ENCODE results near the gene MDK. TPM values are rescaled to one million over a fixed set of nuclear protein-coding genes. Genes with fewer than 3 reads are reported as not detected.

The MDK gene
- total and polyA plus RNA-seq, 8 donors, result 5.5 to 151 (median 25.8) TPM

- peak overlapping the region in 3 of 4 donors; percentile 5 to 23 (median 11) for H3K4me3 ChIP-seq
- H3K36me3 ChIP-seq, result no peaks in the 10 kb centered on the region
- peak overlapping the region in 4 of 5 donors; percentile 49 to 62 (median 52) for H3K27ac ChIP-seq
- peaks cover 0 to 6% (median 5%) of the 10 kb centered on the region in 3 donors for H3K27me3 ChIP-seq
- H3K9me3 ChIP-seq, result no peaks in the 10 kb centered on the region
- intact Hi-C loops (cut with DNase I; ENCODE audit: low total_unique reads), result no loop called here
- no peak for DNase-seq
- WGBS, 5 donors, result 26 to 40% (median 31%) methylated on average over 15 to 16 of the region's 16 CpGs
- peaks cover 13 to 42% (median 25%) of the 10 kb centered on the region in 4 donors for H3K4me1 ChIP-seq
- TF ChIP-seq POLR2A (IDR thresholded peaks at IDR 0.05), result no peak
- no peak for TF ChIP-seq POLR2AphosphoS5 (IDR thresholded peaks at IDR 0.05)
Observed at GRCh38 chr11:46338988-46339666, 42.3 kb upstream of the MDK start.

- WGBS, 5 donors, result 68 to 83% (median 73%) methylated on average over 2 of the region's 2 CpGs
- H3K27ac ChIP-seq, result peak overlapping the region in 2 of 5 donors; percentile 50 to 62
Observed at GRCh38 chr11:46339816-46340215, 41.7 kb upstream of the MDK start.

DNA sequence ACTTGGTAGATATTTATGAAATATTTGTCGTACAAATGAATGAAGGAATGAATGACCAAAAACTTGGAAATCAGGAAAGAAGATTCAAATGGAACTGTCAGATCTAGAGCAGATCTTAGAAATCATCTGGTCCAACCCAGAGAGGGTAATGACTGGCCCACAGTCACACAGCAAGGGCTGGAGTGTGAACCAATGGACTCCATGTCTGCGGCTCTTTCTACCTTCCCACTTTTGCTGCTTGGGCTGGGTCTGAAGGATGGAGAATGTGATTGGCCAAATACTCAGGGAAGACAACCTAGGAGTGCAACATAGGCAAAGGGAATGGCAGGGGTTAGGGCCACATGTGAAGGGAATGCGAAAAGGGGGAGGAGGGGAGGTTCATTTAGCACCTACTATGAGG lies 40.0 kb upstream of the MDK start:
- Histone ChIP-seq H3K36me3 (no peaks in the 10 kb centered on the region), H3K9me3 (no peaks in the 10 kb centered on the region), H3K27me3 (no peaks in the 10 kb centered on the region), H3K27ac (peak overlapping the region in 2 of 5 donors; percentile 25 to 41), H3K4me3 (no peak overlapping the region), H3K4me1 (peaks cover 13 to 49% (median 28%) of the 10 kb centered on the region in 4 donors)
- no peak for DNase-seq
- 89 to 99% (median 93%) methylated on average over 3 of the region's 3 CpGs for WGBS, 5 donors
- TF ChIP-seq EP300 (IDR thresholded peaks at IDR 0.05) (no peak), POLR2AphosphoS5 (IDR thresholded peaks at IDR 0.05) (no peak), CTCF (IDR thresholded peaks at IDR 0.05) (no peak), POLR2A (IDR thresholded peaks at IDR 0.05) (no peak)
- intact Hi-C loops (cut with DNase I; ENCODE audit: low total_unique reads), result no loop called here

More at GRCh38 chr11:46339816-46340215, 41.7 kb upstream of the MDK start:
- TF ChIP-seq CTCF (IDR thresholded peaks at IDR 0.05) (no peak), EP300 (IDR thresholded peaks at IDR 0.05) (no peak), POLR2AphosphoS5 (IDR thresholded peaks at IDR 0.05) (no peak), POLR2A (IDR thresholded peaks at IDR 0.05) (no peak)
- DNase-seq, result no peak
- Histone ChIP-seq H3K9me3 (no peaks in the 10 kb centered on the region), H3K4me1 (peaks cover 13 to 42% (median 25%) of the 10 kb centered on the region in 4 donors), H3K27me3 (no peaks in the 10 kb centered on the region), H3K36me3 (no peaks in the 10 kb centered on the region), H3K4me3 (no peak overlapping the region)
- intact Hi-C loops (cut with DNase I; ENCODE audit: low total_unique reads), result no loop called here

GRCh38 chr11:46342239-46342638 lies 39.2 kb upstream of the MDK start:
- 32 to 54% (median 42%) methylated on average over 4 to 5 of the region's 5 CpGs for WGBS, 5 donors

More at GRCh38 chr11:46342239-46342638, 39.2 kb upstream of the MDK start:
- no peak overlapping the region for H3K4me3 ChIP-seq
- DNase-seq, result peak in 1 of 2 donors; percentile 83
- no peaks in the 10 kb centered on the region for H3K9me3 ChIP-seq
- H3K36me3 ChIP-seq, result no peaks in the 10 kb centered on the region
- intact Hi-C loops (cut with DNase I; ENCODE audit: low total_unique reads), result no loop called here
- H3K27ac ChIP-seq, result peak overlapping the region in 2 of 5 donors; percentile 25 to 41
- H3K27me3 ChIP-seq, result no peaks in the 10 kb centered on the region
- H3K4me1 ChIP-seq, result peaks cover 18 to 51% (median 34%) of the 10 kb centered on the region in 4 donors
- no peak for TF ChIP-seq POLR2AphosphoS5 (IDR thresholded peaks at IDR 0.05)
- no peak for TF ChIP-seq EP300 (IDR thresholded peaks at IDR 0.05)
- no peak for TF ChIP-seq CTCF (IDR thresholded peaks at IDR 0.05)
- TF ChIP-seq POLR2A (IDR thresholded peaks at IDR 0.05), result no peak

Measured in stomach (tissue), 9 donors.